Sigmoid colon (tissue), 4 donors: ENCODE measurements around the gene PAH.

Source experiments
- CTCF ChIP-seq, 4 experiments: fragments of 450-650 bp in 3 of 4; fragments of 200-600 bp in 1 of 4; IDR thresholded peaks; one replicate each; pipeline ENCODE4 v1.5.1; 2016 to 2019; ENCODE audit warnings: antibody characterized with exemption in 4 of 4, mild to moderate bottlenecking in 3 of 4, moderate library complexity in 2 of 4
- POLR2A ChIP-seq, 2 donors: fragments of 450-650 bp; IDR thresholded peaks; one replicate each; pipeline ENCODE4 v1.6.1; 2016; ENCODE audit warnings: antibody characterized with exemption in 2 of 2, mild to moderate bottlenecking in 2 of 2, moderate library complexity in 2 of 2
- POLR2AphosphoS5 ChIP-seq, 4 donors: sonication (generic); formaldehyde crosslinking; IDR thresholded peaks; one replicate each; pipeline ENCODE4 v1.6.1; 2017; ENCODE audit warnings: antibody characterized with exemption in 4 of 4

- TF ChIP-seq CTCF (IDR thresholded peaks at IDR 0.05) (no peak), POLR2A (IDR thresholded peaks at IDR 0.05) (no peak), POLR2AphosphoS5 (IDR thresholded peaks at IDR 0.05) (no peak)
Measured at GRCh38 chr12:102962532-102962931, 45.5 kb upstream of the PAH start.
